Measurements from ENCODE around the gene EXOC6B. TPM values are rescaled to one million over a fixed set of nuclear protein-coding genes. Genes with fewer than 3 reads are reported as not detected.

The EXOC6B gene
- total RNA-seq, 1 experiment from 2014 or later: 33.7 TPM

- ATAC-seq: no peak
- no peak for DNase-seq (ENCODE audit: low spot score)
- ChIA-PET POLR2A (no interaction called here), CTCF (interaction anchor here (1.2 kb wide), 1 partner anchor 17 kb away, joined by 3 read pairs; no protein-coding TSS in a partner anchor)
- Mint-ChIP-seq H3K9me3 (no peaks in the 10 kb centered on the region), H3K36me3 (no peaks in the 10 kb centered on the region), H3K27me3 (ENCODE audit: low read depth) (no peaks in the 10 kb centered on the region), H3K27ac (no peak overlapping the region), H3K4me1 (peaks cover 6% of the 10 kb centered on the region), H3K4me3 (no peak overlapping the region)
- no peak for TF ChIP-seq E2F4 (CRISPR knock-in tag; IDR thresholded peaks at IDR 0.05; ENCODE audit: borderline replicate concordance, low read depth)
- TF ChIP-seq KAT7 (CRISPR knock-in tag; IDR thresholded peaks at IDR 0.05; ENCODE audit: borderline replicate concordance): no peak
- TF ChIP-seq ATF2 (CRISPR knock-in tag; IDR thresholded peaks at IDR 0.05; ENCODE audit: borderline replicate concordance, low read depth): no peak
- TF ChIP-seq ZNF423 (CRISPR knock-in tag; IDR thresholded peaks at IDR 0.05): no peak
- no peak for TF ChIP-seq USF1 (CRISPR knock-in tag; IDR thresholded peaks at IDR 0.05)
- no peak for TF ChIP-seq RELA (CRISPR knock-in tag; IDR thresholded peaks at IDR 0.05; ENCODE audit: borderline replicate concordance)
- no peak for TF ChIP-seq ATF6 (CRISPR knock-in tag; IDR thresholded peaks at IDR 0.05)
- TF ChIP-seq USF2 (CRISPR knock-in tag; IDR thresholded peaks at IDR 0.05): no peak
- TF ChIP-seq ERG (CRISPR knock-in tag; IDR thresholded peaks at IDR 0.05): no peak
- TF ChIP-seq ZNF232 (CRISPR knock-in tag; IDR thresholded peaks at IDR 0.05): no peak
- no peak for TF ChIP-seq CDX4 (CRISPR knock-in tag; IDR thresholded peaks at IDR 0.05; ENCODE audit: borderline replicate concordance)
- no peak for TF ChIP-seq E2F1 (CRISPR knock-in tag; IDR thresholded peaks at IDR 0.05)
Observed at GRCh38 chr2:72797740-72798139, 28.1 kb downstream of the EXOC6B start.

GRCh38 chr2:72796766-72797165 is 29.1 kb downstream of the EXOC6B start:
- Mint-ChIP-seq H3K27me3 (ENCODE audit: low read depth) (no peaks in the 10 kb centered on the region), H3K4me3 (no peak overlapping the region), H3K36me3 (no peaks in the 10 kb centered on the region), H3K4me1 (peaks cover 6% of the 10 kb centered on the region), H3K9me3 (no peaks in the 10 kb centered on the region), H3K27ac (no peak overlapping the region)
- ATAC-seq (no peak), DNase-seq (ENCODE audit: low spot score) (no peak)
- POLR2A ChIA-PET: no interaction called here
- CTCF ChIA-PET: interaction anchor here (0.6 to 1.4 kb wide), 4 partner anchors 16 to 273 kb away, joined by 3 to 5 read pairs (median 3); no protein-coding TSS in a partner anchor
- TF ChIP-seq USF2 (CRISPR knock-in tag; IDR thresholded peaks at IDR 0.05): no peak
- no peak for TF ChIP-seq FOXK1 (CRISPR knock-in tag; IDR thresholded peaks at IDR 0.05)
- no peak for TF ChIP-seq ZNF219 (CRISPR knock-in tag; IDR thresholded peaks at IDR 0.05; ENCODE audit: borderline replicate concordance)
- no peak for TF ChIP-seq ZNF263 (CRISPR knock-in tag; IDR thresholded peaks at IDR 0.05; ENCODE audit: low read depth)
- TF ChIP-seq NR3C1 (CRISPR knock-in tag; conservative IDR thresholded peaks at IDR 0.05; ENCODE audit: low read depth): no peak
- TF ChIP-seq SMAD3 (CRISPR knock-in tag; IDR thresholded peaks at IDR 0.05; ENCODE audit: borderline replicate concordance): no peak
- TF ChIP-seq SOX15 (CRISPR knock-in tag; IDR thresholded peaks at IDR 0.05): no peak
- no peak for TF ChIP-seq EMX1 (CRISPR knock-in tag; IDR thresholded peaks at IDR 0.05)
- no peak for TF ChIP-seq TEAD1 (CRISPR knock-in tag; IDR thresholded peaks at IDR 0.05)
- TF ChIP-seq ATF6 (CRISPR knock-in tag; IDR thresholded peaks at IDR 0.05): no peak
